COLO668 (cell line): ENCODE data around the gene ADAMTSL5.
"Not testable (repeated sequence)": the region's sequence is repeated elsewhere in the genome, so short reads cannot be mapped to it uniquely, and the experiment has no call there.

Source experiments
- DNase-seq: peaks from one replicate; lab custom pipeline; 2025; ENCODE audit not compliant: unreplicated experiment; lab: John Stamatoyannopoulos, UW

Gene ADAMTSL5

DNA sequence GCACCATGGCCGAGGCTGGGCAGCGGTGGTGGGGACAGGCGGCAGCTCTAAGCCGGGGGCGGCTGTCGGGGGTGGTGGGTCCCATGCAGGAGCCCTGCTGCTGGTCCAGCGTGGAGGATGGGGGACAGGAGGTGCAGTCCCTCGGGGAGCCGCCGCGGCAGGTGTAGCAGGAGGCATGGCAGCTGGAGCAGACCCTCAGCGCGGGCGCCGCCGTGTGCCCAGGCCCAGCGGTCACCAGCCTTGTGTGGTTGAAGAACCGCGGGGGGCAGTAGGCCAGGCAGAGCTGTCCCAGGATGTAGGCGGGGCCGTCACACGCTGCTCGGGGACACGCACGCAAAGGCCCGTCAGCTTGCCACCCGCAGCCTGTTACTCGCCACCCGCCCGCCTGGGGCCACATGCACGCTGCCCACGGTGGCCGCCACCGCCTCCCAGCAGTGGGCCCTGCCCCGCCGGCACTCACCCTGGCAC is 30.9 kb downstream of the ADAMTSL5 start:
- peak; percentile 35 for DNase-seq

DNA sequence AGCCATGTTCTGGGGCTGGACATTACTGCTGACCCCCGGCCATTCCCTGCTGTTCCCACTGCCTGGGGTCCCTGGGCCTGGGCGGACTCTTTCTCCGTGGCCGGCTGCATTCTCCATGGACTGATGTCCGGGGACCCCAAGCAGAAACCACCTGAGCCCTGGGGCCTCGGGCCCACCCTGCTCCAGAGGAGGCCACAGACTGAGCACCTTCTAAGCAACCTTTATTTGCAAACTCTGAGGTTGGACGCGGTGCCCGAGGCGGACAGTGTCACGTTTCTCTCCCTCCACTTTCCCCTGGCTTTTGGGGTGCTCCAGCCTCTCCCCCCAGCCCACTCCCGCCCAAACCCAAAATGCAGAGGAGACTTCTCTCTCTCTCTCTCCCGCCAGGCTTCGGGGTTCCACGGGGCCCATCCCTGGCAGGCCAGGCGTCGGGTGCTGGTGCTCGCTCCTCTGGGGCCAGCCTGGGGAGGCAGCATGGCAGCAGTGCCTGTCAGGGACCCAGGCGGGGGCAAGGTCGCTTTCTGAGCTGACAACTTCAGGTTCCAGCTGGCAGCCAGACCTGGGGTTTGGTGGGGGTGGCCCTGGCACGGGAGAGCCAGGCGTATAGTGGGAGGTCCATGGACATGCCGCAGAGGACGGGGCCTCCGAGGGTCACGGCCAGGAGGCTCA is 31.5 kb downstream of the ADAMTSL5 start:
- no peak for DNase-seq

DNA sequence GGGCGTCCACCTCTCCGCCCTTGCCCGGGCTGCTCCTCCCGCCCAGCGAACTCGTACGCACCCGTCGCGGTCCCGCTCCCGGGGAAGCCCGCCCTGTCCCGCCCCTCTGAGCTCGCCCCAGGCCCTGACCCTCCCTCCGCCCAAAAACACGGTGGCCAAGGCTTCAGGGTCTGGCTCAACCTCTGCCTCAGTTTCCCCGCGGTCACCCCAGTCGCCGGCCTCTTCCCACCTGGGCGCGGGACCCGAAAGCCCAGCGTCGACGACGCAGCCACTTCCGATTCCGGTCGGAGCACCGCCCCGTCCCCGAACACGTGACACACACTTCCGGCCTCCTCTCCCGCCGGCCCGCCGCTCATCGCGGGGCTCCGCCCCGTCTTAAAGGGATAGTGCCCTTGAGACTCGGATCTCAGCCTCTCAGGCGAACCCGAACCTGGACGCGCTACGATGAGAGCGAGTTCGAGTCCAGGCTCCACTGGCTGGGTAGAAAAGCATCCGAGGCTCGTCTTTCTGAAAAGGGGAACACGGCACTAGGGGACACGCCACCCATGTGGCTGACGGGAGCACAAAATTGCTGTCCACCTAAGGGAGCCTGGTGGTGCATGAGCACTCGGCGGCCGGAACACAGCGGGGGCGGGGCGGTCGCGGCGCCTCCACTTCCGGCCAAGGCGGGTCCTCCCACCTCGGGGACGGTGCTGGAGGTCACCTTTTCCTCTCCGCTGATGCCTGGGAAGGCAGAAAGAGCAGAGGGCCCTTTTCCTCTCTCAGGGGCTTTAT is 33.7 kb downstream of the ADAMTSL5 start, which contains the start of gene C19orf25:
TSS of gene C19orf25 (minus strand) at position 282 of the 774 bp plus-strand sequence. CDS start 312 bp downstream, outside the sequence.
- peak; percentile 95 for DNase-seq

DNA sequence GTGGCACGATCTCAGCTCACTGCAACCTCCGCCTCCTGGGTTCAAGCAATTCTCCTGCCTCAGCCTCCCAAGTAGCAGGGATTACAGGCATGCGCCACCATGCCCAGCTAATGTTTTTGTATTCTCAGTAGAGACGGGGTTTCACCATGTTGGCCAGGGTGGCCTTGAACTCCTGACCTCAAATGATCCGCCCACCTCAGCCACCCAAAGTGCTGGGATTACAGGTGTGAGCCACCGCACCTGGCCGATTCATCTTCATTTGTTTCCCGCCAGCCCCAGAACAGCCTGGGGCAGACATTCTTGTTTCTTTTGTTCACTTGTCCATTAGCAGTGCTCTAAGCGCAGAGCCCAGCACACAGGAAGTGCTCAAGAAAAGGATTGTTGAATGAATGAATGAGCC is 35.8 kb downstream of the ADAMTSL5 start:
- DNase-seq, result not testable (repeated sequence)

DNA sequence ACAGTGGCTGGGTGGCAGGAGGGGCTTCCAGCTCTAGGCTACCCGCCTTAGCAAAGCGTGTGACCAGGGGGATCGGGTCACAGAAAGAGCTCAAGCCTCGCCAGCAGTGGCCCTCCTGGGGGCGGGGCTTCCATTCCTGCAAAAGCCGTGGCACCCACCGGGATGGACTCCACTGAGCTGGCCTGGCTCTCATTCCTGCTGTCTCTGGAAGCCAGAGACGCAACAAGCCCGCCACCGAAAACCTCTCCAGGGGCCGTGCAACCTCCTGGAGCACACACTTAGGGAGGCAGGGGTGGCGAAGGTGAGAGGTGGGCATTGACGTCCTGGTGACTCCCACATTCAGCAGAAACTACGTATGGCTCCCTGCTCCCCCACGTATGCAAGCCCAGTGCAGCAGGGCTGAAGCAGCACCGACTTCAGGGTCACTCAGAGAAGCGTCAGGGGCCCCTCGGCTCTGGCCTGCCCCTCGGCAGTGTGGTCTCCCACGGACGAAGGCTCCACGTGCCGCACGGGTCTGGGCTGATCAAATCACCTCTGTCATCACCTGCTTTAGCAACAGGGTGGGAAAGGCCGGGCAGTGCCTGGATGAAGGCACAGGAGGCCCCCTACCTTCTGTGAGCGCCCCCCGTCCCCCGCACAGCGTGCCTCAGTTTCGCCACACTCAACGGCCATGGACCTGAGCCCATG is 36.9 kb downstream of the ADAMTSL5 start:
- no peak for DNase-seq

DNA sequence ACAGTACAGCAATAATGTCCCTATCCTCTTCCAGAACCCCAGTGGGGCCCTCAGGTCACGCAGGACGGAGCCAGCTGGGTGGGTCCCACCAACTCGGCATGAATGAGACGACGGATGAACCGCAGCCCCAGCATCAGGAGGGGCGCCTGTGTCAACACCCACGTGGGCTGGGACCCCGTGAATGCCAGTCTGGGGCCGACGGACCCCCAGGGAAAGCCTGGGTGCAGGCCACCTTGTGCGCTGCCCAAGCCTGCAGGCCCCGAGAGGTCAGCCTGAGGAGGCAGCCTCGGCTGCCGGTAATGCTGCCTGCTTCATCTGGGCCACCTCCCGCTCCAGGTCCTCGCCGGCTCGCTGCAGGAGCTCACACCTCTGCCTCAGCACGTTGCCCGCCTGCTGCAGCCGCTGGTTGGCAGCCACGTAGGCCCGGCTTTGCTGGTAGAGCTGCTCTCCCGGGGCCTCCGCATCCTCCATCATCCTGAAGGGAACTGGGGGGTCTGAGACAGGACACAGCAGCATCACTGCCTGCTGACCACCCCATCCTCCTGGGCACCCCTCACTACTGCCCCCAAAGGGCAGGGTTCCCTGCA is 38.0 kb downstream of the ADAMTSL5 start:
- DNase-seq, result no peak

DNA sequence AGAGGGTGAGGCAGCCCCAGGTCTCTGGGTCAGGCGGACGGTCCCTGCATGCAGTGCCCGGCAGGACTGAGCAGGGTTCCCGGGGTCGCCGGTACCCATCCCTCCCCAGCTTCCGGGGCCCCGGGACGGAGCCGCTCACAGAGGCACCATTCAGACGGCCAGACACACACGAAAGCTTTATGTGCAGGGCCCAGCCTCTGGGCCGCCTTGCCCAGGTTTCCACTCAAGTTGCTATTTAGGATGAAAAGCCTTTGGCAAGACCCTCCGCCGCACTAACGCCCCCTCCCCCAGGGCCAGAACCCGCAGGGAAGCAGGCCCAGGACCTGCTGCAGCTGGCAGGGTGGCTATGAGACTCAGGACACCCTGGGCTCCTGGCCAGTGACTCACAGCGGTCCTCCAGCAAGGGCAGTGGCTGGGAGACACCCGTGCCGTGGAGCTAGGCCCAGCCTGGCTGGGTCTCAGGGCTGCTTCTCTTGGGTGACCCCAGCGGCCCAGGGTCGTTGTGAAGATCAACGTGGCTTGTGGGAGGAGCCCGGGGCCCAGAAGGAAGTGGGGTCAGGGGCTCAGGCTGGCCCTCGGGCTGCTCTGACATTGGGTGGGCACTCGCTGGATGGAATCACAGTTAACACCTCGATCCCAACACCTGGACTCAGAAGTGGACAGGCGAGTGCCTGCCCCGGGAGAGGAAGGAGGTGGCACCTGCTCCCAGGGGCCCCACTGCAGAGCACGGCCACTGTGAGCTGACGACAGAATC is 38.6 kb downstream of the ADAMTSL5 start:
- DNase-seq, result no peak

DNA sequence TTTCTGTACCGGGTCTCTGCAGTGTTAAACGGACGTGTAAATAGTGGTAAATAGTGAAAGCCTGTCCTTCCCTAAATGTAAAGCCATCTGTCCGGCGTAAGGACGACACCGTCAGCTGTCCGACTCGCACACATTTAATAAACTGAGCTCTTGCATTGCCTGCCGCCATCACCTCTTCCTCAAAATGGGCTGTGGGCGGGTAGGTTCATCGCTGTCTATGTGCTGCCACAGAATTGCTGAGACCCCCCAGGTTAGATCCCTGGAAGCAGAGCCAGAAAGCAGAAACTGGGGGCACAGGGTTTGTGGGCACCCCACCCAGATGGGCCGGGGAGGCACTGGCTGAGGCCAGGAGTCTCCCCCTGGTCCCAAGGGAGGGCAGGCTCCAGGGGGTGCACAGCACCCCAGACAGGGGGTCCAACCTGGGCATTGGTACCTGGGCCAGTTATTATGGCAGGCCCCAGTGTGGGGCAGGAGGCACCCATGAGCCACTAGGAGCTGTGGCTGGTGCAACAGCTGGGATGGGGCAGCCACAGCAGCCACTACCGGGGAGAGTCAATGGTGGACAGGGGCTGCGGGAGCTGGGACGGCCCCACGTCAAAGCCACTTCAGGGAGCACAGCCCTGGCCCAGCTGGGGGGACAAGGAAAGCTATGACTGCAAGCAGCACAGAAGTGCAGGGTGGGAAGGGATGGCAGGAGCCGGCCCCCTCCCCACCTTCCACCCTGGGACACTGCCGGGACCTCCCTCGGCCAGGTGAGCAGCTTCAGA is 39.6 kb downstream of the ADAMTSL5 start:
- DNase-seq, result no peak

DNA sequence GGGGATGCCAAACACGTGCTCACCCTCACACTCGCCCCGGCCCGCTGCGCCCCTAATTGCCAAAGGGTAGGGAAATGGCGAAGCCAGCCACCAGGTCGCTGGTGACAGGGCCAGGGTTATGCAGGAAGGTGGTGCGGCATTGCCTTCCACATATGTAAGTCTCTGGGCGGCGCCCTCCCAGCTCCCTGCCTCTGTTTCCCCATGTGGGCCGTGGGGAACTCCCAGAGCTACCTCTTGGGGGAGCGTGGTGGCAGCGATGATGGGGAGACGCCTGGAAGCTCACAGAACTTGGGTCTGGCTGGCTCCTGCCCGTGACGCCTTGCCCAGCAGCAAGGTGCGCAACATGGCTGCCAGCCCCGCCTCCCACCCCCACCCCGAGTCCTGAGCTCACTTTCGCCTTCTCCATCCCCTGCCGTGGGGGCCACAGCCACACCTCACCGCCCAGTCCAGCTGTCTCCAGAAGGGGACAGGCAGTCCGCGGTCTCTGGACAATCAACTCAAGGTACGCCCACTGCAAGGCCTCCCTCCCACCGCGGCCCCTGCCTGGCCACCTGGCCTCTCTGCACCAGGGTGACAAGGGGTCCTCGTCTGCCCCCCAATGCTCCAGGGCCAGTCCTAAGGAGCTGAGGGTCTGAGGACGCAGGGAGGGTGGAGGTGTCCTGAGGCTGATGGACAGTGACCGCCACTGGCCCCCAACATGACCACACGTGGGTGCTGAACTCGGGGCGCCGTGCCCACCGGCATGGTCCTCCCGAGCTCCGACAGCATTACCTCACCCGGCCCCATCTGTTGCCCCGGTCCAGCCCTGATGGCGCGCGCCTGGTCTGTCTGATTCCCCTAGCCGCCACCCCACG is 40.4 kb downstream of the ADAMTSL5 start:
- no peak for DNase-seq

DNA sequence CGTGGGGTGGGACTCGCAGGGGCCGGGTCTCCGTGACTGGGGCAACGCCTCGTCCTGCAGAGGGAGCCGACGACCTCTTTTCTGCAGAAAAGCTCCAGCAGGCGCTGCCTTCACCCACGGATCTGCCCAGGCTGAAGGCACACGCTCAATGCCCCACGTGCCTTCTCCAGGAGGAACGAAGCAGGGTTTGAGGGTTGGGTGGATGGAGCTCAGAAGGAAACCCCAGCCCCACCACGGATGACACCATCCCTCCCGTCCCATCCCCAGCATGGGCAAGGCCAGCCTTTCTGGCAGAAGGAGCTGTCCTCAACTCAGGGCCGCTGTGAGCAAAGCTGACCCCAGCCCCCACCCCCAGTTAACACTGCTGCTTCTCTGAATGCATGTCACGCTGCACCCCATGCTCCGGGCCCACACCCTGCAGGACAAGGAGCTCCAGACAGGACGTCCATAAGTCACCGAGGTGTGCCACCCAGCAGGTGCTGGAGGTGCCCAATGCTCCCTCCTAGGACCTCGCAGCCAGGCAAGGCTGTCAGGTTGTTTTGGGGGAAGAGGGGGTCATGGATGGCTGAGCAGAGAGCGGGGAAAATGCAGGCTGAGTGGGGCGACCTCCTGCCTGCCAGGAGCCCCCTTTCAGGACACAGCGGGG is 41.2 kb downstream of the ADAMTSL5 start:
- no peak for DNase-seq

DNA sequence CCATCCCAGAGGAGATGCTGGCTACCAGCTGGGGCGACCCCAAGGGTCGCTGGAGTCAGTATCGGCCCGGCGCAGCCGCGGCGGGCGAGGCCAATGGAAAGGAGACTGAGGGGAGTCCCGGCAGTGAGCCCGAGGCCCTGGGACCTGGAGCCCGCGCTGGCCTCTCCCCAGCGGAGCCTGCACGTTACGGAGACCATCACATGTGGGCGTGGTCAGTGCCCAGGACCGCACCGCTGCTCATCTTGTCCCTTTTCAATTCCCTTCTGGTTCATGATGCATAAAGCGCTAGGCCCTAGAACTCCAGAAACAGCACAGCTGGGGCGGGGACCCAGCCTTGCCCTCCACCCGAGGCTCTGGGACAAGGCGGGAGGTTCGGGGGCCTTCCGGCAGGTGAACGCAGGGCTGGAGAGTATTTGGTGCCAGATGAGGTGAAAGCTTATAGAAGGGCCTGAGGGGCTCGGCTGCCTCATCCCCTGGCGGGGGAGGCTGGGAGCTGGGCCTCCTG is 41.8 kb downstream of the ADAMTSL5 start:
- peak; percentile 47 for DNase-seq

DNA sequence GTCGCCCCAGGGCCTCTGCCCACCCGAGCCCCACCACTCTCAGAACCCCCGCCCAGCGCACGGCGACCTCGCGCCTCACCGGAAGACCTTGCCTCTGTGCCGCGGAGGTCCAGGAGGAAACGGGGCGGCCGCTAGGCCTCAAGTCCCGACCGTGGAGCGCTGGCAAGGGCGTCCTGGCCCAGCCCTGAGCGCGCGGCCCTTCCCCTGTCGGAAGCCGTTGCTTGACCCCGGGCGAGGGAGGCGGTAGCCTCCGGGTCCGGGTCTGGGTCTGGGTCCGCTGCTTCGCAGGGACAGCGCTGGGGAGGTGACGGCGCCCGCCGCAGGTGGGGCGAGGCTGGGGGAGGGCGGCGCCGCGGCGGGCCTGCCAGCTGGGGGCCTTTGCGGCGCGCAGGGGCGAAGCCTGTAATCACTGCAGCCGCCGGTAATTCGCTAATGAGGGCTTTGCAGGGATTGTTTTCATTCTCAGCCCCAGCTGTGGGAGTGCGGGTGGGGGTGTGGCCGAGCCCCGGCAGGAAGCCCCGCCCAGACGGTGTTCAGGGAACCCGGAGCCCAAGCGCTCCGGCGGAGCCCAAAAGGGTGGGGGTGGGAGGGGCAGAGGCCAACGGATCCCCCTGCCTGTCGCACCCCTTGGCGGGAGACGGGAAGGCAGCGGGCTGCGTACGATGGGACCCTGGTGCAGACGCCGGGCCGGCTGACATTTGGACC is 42.4 kb downstream of the ADAMTSL5 start:
- peak; percentile 47 for DNase-seq

DNA sequence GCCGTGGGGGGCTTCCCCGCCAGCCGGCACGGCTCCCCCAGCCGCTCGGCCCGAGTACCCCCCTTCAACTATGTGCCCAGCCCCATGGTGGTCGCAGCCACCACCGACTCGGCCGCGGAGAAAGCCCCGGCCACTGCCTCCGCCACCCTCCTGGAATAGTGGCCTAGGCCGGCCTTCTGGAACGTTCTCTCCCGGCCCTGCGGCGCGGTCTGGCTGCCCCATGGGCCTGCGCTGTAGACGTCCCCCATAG is 42.8 kb downstream of the ADAMTSL5 start:
- DNase-seq, result no peak

DNA sequence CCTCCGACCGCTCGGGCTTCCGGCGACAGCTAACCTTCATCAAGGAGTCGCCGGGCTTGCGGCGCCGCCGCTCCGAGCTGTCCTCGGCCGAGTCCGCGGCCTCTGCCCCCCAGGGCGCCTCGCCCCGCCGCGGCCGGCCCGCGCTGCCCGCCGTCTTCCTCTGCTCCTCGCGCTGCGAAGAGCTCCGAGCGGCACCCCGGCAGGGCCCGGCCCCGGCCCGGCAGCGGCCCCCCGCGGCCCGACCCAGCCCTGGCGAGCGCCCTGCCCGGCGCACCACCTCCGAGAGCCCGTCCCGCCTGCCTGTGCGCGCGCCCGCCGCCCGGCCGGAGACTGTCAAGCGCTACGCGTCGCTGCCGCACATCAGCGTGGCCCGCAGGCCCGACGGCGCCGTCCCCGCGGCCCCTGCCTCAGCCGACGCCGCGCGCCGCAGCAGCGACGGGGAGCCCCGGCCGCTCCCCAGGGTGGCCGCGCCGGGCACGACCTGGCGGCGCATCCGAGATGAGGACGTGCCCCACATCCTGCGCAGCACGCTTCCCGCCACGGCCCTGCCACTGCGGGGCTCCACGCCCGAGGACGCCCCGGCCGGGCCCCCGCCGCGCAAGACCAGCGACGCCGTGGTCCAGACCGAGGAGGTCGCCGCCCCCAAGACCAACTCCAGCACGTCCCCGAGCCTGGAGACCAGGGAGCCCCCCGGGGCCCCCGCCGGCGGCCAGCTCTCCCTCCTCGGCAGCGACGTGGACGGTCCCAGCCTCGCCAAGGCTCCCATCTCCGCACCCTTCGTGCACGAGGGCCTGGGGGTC is 43.4 kb downstream of the ADAMTSL5 start:
- peak; percentile 53 for DNase-seq

DNA sequence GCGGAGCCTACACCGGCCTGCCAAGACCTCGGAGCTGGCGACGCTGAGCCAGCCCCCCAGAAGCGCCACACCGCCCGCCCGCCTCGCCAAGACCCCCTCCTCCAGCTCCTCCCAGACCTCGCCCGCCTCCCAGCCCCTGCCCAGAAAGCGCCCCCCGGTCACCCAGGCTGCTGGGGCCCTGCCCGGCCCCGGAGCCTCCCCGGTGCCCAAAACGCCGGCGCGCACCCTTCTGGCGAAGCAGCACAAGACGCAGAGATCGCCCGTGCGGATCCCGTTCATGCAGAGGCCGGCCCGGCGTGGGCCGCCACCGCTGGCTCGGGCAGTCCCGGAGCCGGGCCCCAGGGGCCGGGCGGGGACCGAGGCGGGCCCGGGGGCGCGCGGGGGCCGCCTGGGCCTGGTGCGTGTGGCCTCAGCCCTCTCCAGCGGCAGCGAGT is 44.0 kb downstream of the ADAMTSL5 start:
- peak; percentile 53 for DNase-seq

DNA sequence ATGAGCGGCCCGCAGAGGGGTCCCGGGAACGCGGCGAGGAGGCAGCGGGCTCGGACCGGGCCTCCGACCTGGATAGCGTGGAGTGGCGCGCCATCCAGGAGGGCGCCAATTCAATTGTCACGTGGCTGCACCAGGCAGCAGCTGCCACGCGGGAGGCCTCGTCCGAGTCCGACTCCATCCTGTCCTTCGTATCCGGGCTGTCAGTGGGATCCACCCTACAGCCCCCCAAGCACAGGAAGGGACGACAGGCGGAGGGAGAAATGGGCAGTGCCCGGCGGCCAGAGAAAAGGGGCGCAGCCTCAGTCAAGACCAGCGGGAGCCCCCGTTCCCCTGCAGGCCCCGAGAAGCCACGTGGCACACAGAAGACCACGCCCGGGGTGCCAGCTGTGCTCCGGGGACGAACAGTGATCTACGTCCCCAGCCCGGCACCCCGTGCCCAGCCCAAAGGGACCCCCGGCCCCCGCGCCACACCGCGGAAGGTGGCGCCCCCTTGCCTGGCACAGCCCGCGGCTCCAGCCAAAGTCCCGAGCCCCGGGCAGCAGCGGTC is 44.5 kb downstream of the ADAMTSL5 start:
- no peak for DNase-seq
